ENCODE results near the gene TEC. TPM values are rescaled to one million over a fixed set of nuclear protein-coding genes. Genes with fewer than 3 reads are reported as not detected.

The TEC gene
- total RNA-seq, 6 donors from 2014 or later, result 5.9 to 26.2 (median 10.1) TPM

DNA sequence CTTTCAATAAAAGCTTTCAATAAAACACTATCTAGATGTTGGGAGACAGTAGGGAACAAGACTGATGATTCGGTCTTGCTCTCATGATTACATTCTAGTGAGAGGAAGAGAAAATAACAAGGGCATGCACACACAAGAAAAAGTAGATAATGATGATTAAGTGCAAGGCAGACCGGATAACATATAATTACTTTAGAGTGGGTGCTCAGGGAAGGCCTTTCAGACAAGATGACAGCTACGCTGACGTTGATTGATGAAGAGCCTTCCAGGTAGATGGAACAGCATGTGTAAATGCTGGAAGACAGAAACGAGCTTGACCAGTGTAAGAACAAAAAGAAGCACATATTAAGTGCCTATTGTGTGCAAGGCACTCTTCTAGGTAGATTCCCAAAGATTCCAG, 179.0 kb downstream of the TEC start:
- no peak for ATAC-seq (ENCODE audit: low FRiP score in 2 of 2)
- 71 to 72% methylated on average over 5 of the region's 5 CpGs for WGBS, 2 donors

GRCh38 chr4:48085821-48086589, 183.6 kb downstream of the TEC start:
- Histone ChIP-seq H3K27ac (no peak overlapping the region), H3K4me1 (no peaks in the 10 kb centered on the region), H3K4me3 (no peak overlapping the region), H3K9me3 (no peaks in the 10 kb centered on the region), H3K27me3 (no peaks in the 10 kb centered on the region), H3K36me3 (no peaks in the 10 kb centered on the region)
- DNase-seq, result no peak
- ATAC-seq (ENCODE audit: low FRiP score in 2 of 2), result no peak
- TF ChIP-seq EP300 (IDR thresholded peaks at IDR 0.05) (no peak), POLR2AphosphoS5 (IDR thresholded peaks at IDR 0.05) (no peak), POLR2A (IDR thresholded peaks at IDR 0.05) (no peak)
- TF ChIP-seq, protein P1, sequence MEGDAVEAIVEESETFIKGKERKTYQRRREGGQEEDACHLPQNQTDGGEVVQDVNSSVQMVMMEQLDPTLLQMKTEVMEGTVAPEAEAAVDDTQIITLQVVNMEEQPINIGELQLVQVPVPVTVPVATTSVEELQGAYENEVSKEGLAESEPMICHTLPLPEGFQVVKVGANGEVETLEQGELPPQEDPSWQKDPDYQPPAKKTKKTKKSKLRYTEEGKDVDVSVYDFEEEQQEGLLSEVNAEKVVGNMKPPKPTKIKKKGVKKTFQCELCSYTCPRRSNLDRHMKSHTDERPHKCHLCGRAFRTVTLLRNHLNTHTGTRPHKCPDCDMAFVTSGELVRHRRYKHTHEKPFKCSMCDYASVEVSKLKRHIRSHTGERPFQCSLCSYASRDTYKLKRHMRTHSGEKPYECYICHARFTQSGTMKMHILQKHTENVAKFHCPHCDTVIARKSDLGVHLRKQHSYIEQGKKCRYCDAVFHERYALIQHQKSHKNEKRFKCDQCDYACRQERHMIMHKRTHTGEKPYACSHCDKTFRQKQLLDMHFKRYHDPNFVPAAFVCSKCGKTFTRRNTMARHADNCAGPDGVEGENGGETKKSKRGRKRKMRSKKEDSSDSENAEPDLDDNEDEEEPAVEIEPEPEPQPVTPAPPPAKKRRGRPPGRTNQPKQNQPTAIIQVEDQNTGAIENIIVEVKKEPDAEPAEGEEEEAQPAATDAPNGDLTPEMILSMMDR (IDR thresholded peaks at IDR 0.05), result no peak
- WGBS, 2 donors, result 70 to 78% methylated on average over 7 to 8 of the region's 8 CpGs

More for the DNA sequence above, 179.0 kb downstream of the TEC start:
- TF ChIP-seq POLR2A (IDR thresholded peaks at IDR 0.05), result no peak
- TF ChIP-seq, protein P1 (IDR thresholded peaks at IDR 0.05), result no peak
- no peak for TF ChIP-seq EP300 (IDR thresholded peaks at IDR 0.05)
- no peak for TF ChIP-seq POLR2AphosphoS5 (IDR thresholded peaks at IDR 0.05)
- H3K36me3 ChIP-seq, result no peaks in the 10 kb centered on the region
- H3K4me3 ChIP-seq, result no peak overlapping the region
- H3K27ac ChIP-seq, result no peak overlapping the region
- H3K4me1 ChIP-seq, result no peaks in the 10 kb centered on the region
- DNase-seq, result no peak
- no peaks in the 10 kb centered on the region for H3K27me3 ChIP-seq
- H3K9me3 ChIP-seq, result no peaks in the 10 kb centered on the region

Small RNA genes lying within 50 kb of the gene (small RNA-seq; reads per million reads assigned to genes)
- gene RF00019 (0 reads per million in 4 donors), gene RF00026 (0 reads per million in 4 donors), gene RNU6-838P (0 reads per million in 4 donors)

Other genes with a start within 250 kb of the TEC start
- 10 to 100 TPM in 2 of 6 donors, 1 to 10 TPM in 4; 4.0 to 16.8 (median 6.2) TPM for gene TXK, start 135.6 kb downstream of the TEC start, total RNA-seq
- gene SLAIN2, start 71.7 kb upstream of the TEC start, total RNA-seq, result 10 to 100 TPM; 20.6 to 90.9 (median 68.8) TPM
- gene SLC10A4, start 213.5 kb upstream of the TEC start, total RNA-seq, result 1 to 10 TPM in 2 of 6 donors, under 1 TPM in 3, not detected in 1; 0.72 to 2.1 (median 0.89) TPM
- 1 to 10 TPM in 2 of 6 donors, under 1 TPM in 3, not detected in 1; 0.29 to 6.3 (median 0.34) TPM for gene ZAR1, start 220.4 kb upstream of the TEC start, total RNA-seq